PFSK-1 (cell line): ENCODE measurements around the gene ARHGAP42.

Experiments
- POLR2AphosphoS5 ChIP-seq: IDR thresholded peaks from 2 replicates; pipeline ENCODE4 v1.6.1; 2012; ENCODE audit warnings: low read depth, mild to moderate bottlenecking, control low read depth, low read length, moderate library complexity
- SIN3A ChIP-seq: IDR thresholded peaks from 2 replicates; pipeline ENCODE4 v1.6.1; 2012; ENCODE audit warnings: mild to moderate bottlenecking, low read length, moderate library complexity, borderline replicate concordance; ENCODE audit not compliant: insufficient read depth

- no peak for TF ChIP-seq SIN3A
- TF ChIP-seq POLR2AphosphoS5 = no peak
These were observed 725 bp downstream of the ARHGAP42 start for GRCh38 chr11:100687630-100688395.
